Keratinocyte (primary cell): ENCODE data around the gene ERFE. TPM values are rescaled to one million over a fixed set of nuclear protein-coding genes. Genes with fewer than 3 reads are reported as not detected.

Experiments
- DNase-seq: peaks from one replicate; pipeline ENCODE4 v3.0.0-alpha.2; 2011; ENCODE audit warnings: low read depth, missing footprints, low spot score
- FAIRE-seq: peaks from 2 replicates; lab custom pipeline; 2011; peaks lifted over from hg19 to GRCh38; lab: Jason Lieb, UNC
- H2AFZ ChIP-seq: 2 replicates; pipeline ENCODE4 v1.6.0; 2012; ENCODE audit warnings: low read length, control low read depth, inconsistent platforms; ENCODE audit not compliant: control insufficient read depth
- H3K27ac ChIP-seq: 2 replicates; pipeline ENCODE4 v1.5.1; 2011; ENCODE audit warnings: low read length; ENCODE audit not compliant: control insufficient read depth, insufficient read depth
- H3K27me3 ChIP-seq: 3 replicates; pipeline ENCODE4 v1.6.0; 2011; ENCODE audit warnings: low read length; ENCODE audit not compliant: control insufficient read depth, insufficient read depth; ENCODE audit errors: extremely low read depth
- H3K36me3 ChIP-seq, 2 experiments: 2 replicates in 1 of 2; 3 replicates in 1 of 2; pipeline ENCODE4 v1.5.1; 2011; ENCODE audit warnings: low read length in 2 of 2, mild to moderate bottlenecking in 1 of 2; ENCODE audit not compliant: control insufficient read depth in 2 of 2, insufficient read depth in 2 of 2; ENCODE audit errors: extremely low read depth in 1 of 2
- H3K4me1 ChIP-seq: 3 replicates; pipeline ENCODE4 v1.5.1; 2011; ENCODE audit warnings: low read length; ENCODE audit not compliant: control insufficient read depth, insufficient read depth; ENCODE audit errors: extremely low read depth
- H3K4me2 ChIP-seq: 3 replicates; pipeline ENCODE4 v1.6.0; 2011; ENCODE audit warnings: low read depth, low read length; ENCODE audit not compliant: control insufficient read depth, insufficient read depth; ENCODE audit errors: extremely low read depth
- H3K4me3 ChIP-seq, 3 experiments: fragments of 200-600 bp in 1 of 3; sonication (generic) in 1 of 3; 2 replicates in 2 of 3; 3 replicates in 1 of 3; pipeline ENCODE4 v1.5.1; 2011 to 2016; ENCODE audit warnings: low read length in 3 of 3, mild to moderate bottlenecking in 3 of 3, control low read depth in 2 of 3, inconsistent platforms in 1 of 3, low read depth in 1 of 3, mixed read lengths in 1 of 3, mixed run types in 1 of 3, moderate library complexity in 1 of 3; ENCODE audit not compliant: control insufficient read depth in 2 of 3, insufficient read depth in 2 of 3; ENCODE audit errors: extremely low read depth in 1 of 3
- H3K79me2 ChIP-seq: 2 replicates; pipeline ENCODE4 v1.6.0; 2012; ENCODE audit warnings: low read length; ENCODE audit not compliant: control insufficient read depth, insufficient read depth
- H3K9ac ChIP-seq: 3 replicates; pipeline ENCODE4 v1.6.0; 2011; ENCODE audit warnings: low read length; ENCODE audit not compliant: control insufficient read depth, insufficient read depth; ENCODE audit errors: extremely low read depth
- H3K9me1 ChIP-seq: 3 replicates; pipeline ENCODE4 v1.6.0; 2011; ENCODE audit warnings: low read length; ENCODE audit not compliant: control insufficient read depth, insufficient read depth; ENCODE audit errors: extremely low read depth
- H3K9me3 ChIP-seq: 2 replicates; pipeline ENCODE4 v1.5.1; 2012; ENCODE audit warnings: low read depth, low read length; ENCODE audit not compliant: control insufficient read depth
- H4K20me1 ChIP-seq: 3 replicates; pipeline ENCODE4 v1.6.0; 2011; ENCODE audit warnings: low read length; ENCODE audit not compliant: control insufficient read depth, insufficient read depth; ENCODE audit errors: extremely low read depth
- CTCF ChIP-seq, 3 experiments: IDR thresholded peaks in 1 of 3; conservative IDR thresholded peaks in 1 of 3; optimal IDR thresholded peaks in 1 of 3; 2 replicates in 2 of 3; 3 replicates in 1 of 3; pipeline versions ENCODE3 to v1.5.1; 2011; ENCODE audit warnings: low read length in 3 of 3, mild to moderate bottlenecking in 3 of 3, moderate library complexity in 2 of 3, control low read depth in 1 of 3, inconsistent platforms in 1 of 3; ENCODE audit not compliant: insufficient read depth in 2 of 3; ENCODE audit errors: extremely low read depth in 1 of 3
- EZH2 ChIP-seq: IDR thresholded peaks from one replicate; pipeline ENCODE4 v1.6.1; 2012; ENCODE audit warnings: inconsistent platforms, mild to moderate bottlenecking, low read length, moderate library complexity
- dilution Hi-C: fragments of 300-500 bp; cut with MboI; formaldehyde crosslinking; loops from one replicate; pipeline ENCODE4 v1.7.0; 2020; ENCODE audit warnings: low sequenced_read_pairs; ENCODE audit not compliant: extremely low pct_ligation_motif_present
- polyA plus RNA-seq, 5 experiments: library from polyadenylated mRNA; depleted of rRNA in 3 of 5; stranded (reverse) in 3 of 5; stranded (forward) in 1 of 5; unstranded in 1 of 5; fragments of >200 nt; gene quantifications; 1 replicate in 1 of 5; 2 replicates in 3 of 5; 3 replicates in 1 of 5; pipeline versions ENCODE4 v1.2.1 to v1.2.3, GENCODE V29; 2011 to 2012; ENCODE audit warnings: missing spikeins in 2 of 5, low read depth in 1 of 5, low replicate concordance in 1 of 5

ERFE gene
- polyA plus RNA-seq, 1 donor (not counting 4 experiments of a cell fraction or from before 2014, with no cell fraction given) = 0.14 TPM

GRCh38 chr2:238123218-238123971 lies 35.4 kb upstream of the ERFE start:
- Histone ChIP-seq H3K79me2 (no peaks in the 10 kb centered on the region), H2AFZ (no peak overlapping the region), H4K20me1 (no peaks in the 10 kb centered on the region), H3K9me1 (no peaks in the 10 kb centered on the region), H3K36me3 (no peaks in the 10 kb centered on the region), H3K4me2 (no peak overlapping the region), H3K4me1 (no peaks in the 10 kb centered on the region), H3K9me3 (no peaks in the 10 kb centered on the region), H3K27ac (no peak overlapping the region), H3K4me3 (no peak overlapping the region), H3K9ac (no peak overlapping the region), H3K27me3 (peaks cover 29% of the 10 kb centered on the region)
- dilution Hi-C loops = no loop called here
- FAIRE-seq = no peak
- no peak for TF ChIP-seq CTCF (optimal IDR thresholded peaks at IDR 0.05 in 1 of 3, IDR thresholded peaks at IDR 0.05 in 1 of 3, conservative IDR thresholded peaks at IDR 0.05 in 1 of 3; ENCODE audit: extremely low read depth in 1 of 3, insufficient read depth in 2 of 3, low read length in 3 of 3)
- no peak for TF ChIP-seq EZH2
- no peak for DNase-seq

- H3K4me2 ChIP-seq = no peak overlapping the region
- TF ChIP-seq EZH2 = no peak
- TF ChIP-seq CTCF (optimal IDR thresholded peaks at IDR 0.05 in 1 of 3, IDR thresholded peaks at IDR 0.05 in 1 of 3, conservative IDR thresholded peaks at IDR 0.05 in 1 of 3; ENCODE audit: extremely low read depth in 1 of 3, insufficient read depth in 2 of 3, low read length in 3 of 3) = no peak
- dilution Hi-C loops = no loop called here
- no peak overlapping the region for H2AFZ ChIP-seq
- H3K9ac ChIP-seq = no peak overlapping the region
- H3K36me3 ChIP-seq = no peaks in the 10 kb centered on the region
- no peak overlapping the region for H3K4me3 ChIP-seq
- H4K20me1 ChIP-seq = no peaks in the 10 kb centered on the region
- H3K9me1 ChIP-seq = no peaks in the 10 kb centered on the region
- H3K79me2 ChIP-seq = no peaks in the 10 kb centered on the region
- peaks cover 29% of the 10 kb centered on the region for H3K27me3 ChIP-seq
- no peak overlapping the region for H3K27ac ChIP-seq
- DNase-seq (no peak), FAIRE-seq (no peak)
- no peaks in the 10 kb centered on the region for H3K9me3 ChIP-seq
- H3K4me1 ChIP-seq = no peaks in the 10 kb centered on the region
Observed at GRCh38 chr2:238123991-238124470, 34.7 kb upstream of the ERFE start.
